Measurements from ENCODE around the gene ZNF726.
A peak's percentile ranks its signal among the peaks of the same experiment; 100 is the strongest.
"Not testable (repeated sequence)": the region's sequence is repeated elsewhere in the genome, so short reads cannot be mapped to it uniquely, and the experiment has no call there.

Gene ZNF726

GRCh38 chr19:23914402-23915286 is at the start of gene ZNF726:
Gene ZNF726, plus strand, starts transcription at chr19:23914886. Its CDS starts 109 bp downstream, at chr19:23914995.
- peak; percentile 86 for DNase-seq (ENCODE audit: low spot score)

GRCh38 chr19:23867895-23868294 is 46.8 kb upstream of the ZNF726 start:
- DNase-seq (ENCODE audit: low spot score) = no peak

GRCh38 chr19:23868630-23869029 is 46.1 kb upstream of the ZNF726 start:
- DNase-seq (ENCODE audit: low spot score) = no peak

- DNase-seq (ENCODE audit: low spot score) = no peak
These were observed 42.3 kb upstream of the ZNF726 start for GRCh38 chr19:23872282-23872919.

GRCh38 chr19:23876261-23876660 is 38.4 kb upstream of the ZNF726 start:
- no peak for DNase-seq (ENCODE audit: low spot score)

- DNase-seq (ENCODE audit: low spot score) = not testable (repeated sequence)
These were observed 37.9 kb upstream of the ZNF726 start for GRCh38 chr19:23876756-23877155.

GRCh38 chr19:23882493-23882892 is 32.2 kb upstream of the ZNF726 start:
- DNase-seq (ENCODE audit: low spot score) = no peak

GRCh38 chr19:23884363-23884762 is 30.3 kb upstream of the ZNF726 start:
- no peak for DNase-seq (ENCODE audit: low spot score)

- DNase-seq (ENCODE audit: low spot score) = no peak
These were observed 27.0 kb upstream of the ZNF726 start for GRCh38 chr19:23887642-23888041.

GRCh38 chr19:23896096-23896495 is 18.6 kb upstream of the ZNF726 start:
- not testable (repeated sequence) for DNase-seq (ENCODE audit: low spot score)

GRCh38 chr19:23896912-23897311 is 17.8 kb upstream of the ZNF726 start:
- DNase-seq (ENCODE audit: low spot score) = no peak

- DNase-seq (ENCODE audit: low spot score) = no peak
These were observed 13.3 kb upstream of the ZNF726 start for GRCh38 chr19:23901360-23901759.

GRCh38 chr19:23904406-23904805 is 10.3 kb upstream of the ZNF726 start:
- DNase-seq (ENCODE audit: low spot score) = no peak

GRCh38 chr19:23905771-23906170 is 8.9 kb upstream of the ZNF726 start:
- no peak for DNase-seq (ENCODE audit: low spot score)

GRCh38 chr19:23906835-23907234 is 7.9 kb upstream of the ZNF726 start:
- no peak for DNase-seq (ENCODE audit: low spot score)

GRCh38 chr19:23908165-23908564 is 6.5 kb upstream of the ZNF726 start:
- DNase-seq (ENCODE audit: low spot score) = no peak

- no peak for DNase-seq (ENCODE audit: low spot score)
These were observed 5.5 kb upstream of the ZNF726 start for GRCh38 chr19:23909222-23909621.

GRCh38 chr19:23913931-23914330 is 755 bp upstream of the ZNF726 start:
- no peak for DNase-seq (ENCODE audit: low spot score)

- no peak for DNase-seq (ENCODE audit: low spot score)
These were observed 2.3 kb downstream of the ZNF726 start for GRCh38 chr19:23916991-23917390.

- DNase-seq (ENCODE audit: low spot score) = no peak
These were observed 3.2 kb downstream of the ZNF726 start for GRCh38 chr19:23917856-23918255.

GRCh38 chr19:23925285-23925684 is 10.6 kb downstream of the ZNF726 start:
- no peak for DNase-seq (ENCODE audit: low spot score)

GRCh38 chr19:23932878-23933277 is 18.2 kb downstream of the ZNF726 start:
- no peak for DNase-seq (ENCODE audit: low spot score)

GRCh38 chr19:23937031-23937430 is 22.3 kb downstream of the ZNF726 start:
- DNase-seq (ENCODE audit: low spot score) = not testable (repeated sequence)
